Immature natural killer cell (primary cell): ENCODE measurements around the gene SLC1A1. TPM values are rescaled to one million over a fixed set of nuclear protein-coding genes. Genes with fewer than 3 reads are reported as not detected.
A peak's percentile ranks its signal among the peaks of the same experiment; 100 is the strongest.

Experiments used
- DNase-seq, 3 donors: peaks; one replicate each; pipeline ENCODE4 v3.0.0; 2022; ENCODE audit warnings: mixed read lengths in 1 of 3
- H3K27ac Mint-ChIP-seq, 6 donors: one replicate each; pipeline ENCODE4 v1.8.0; 2020; ENCODE audit warnings: mixed read lengths in 6 of 6, mild to moderate bottlenecking in 5 of 6, inconsistent platforms in 4 of 6, moderate library complexity in 3 of 6
- H3K27me3 Mint-ChIP-seq, 3 donors: one replicate each; pipeline ENCODE4 v1.8.0; 2020 to 2021; ENCODE audit warnings: low read depth in 3 of 3, mild to moderate bottlenecking in 3 of 3, mixed read lengths in 3 of 3, moderate library complexity in 3 of 3, inconsistent platforms in 1 of 3
- H3K36me3 Mint-ChIP-seq, 3 donors: one replicate each; pipeline ENCODE4 v1.8.0; 2020; ENCODE audit warnings: mixed read lengths in 3 of 3, inconsistent platforms in 2 of 3, mild to moderate bottlenecking in 2 of 3
- H3K4me1 Mint-ChIP-seq, 2 donors: one replicate each; pipeline ENCODE4 v1.8.0; 2020; ENCODE audit warnings: inconsistent platforms in 2 of 2, mild to moderate bottlenecking in 2 of 2, mixed read lengths in 2 of 2, moderate library complexity in 1 of 2
- H3K4me3 Mint-ChIP-seq, 5 donors: one replicate each; pipeline ENCODE4 v1.8.0; 2020; ENCODE audit warnings: mild to moderate bottlenecking in 5 of 5, mixed read lengths in 5 of 5, inconsistent platforms in 3 of 5, moderate library complexity in 3 of 5
- H3K9me3 Mint-ChIP-seq, 6 donors: one replicate each; pipeline ENCODE4 v1.8.0; 2020; ENCODE audit warnings: mild to moderate bottlenecking in 6 of 6, mixed read lengths in 6 of 6, inconsistent platforms in 4 of 6, moderate library complexity in 3 of 6
- polyA plus RNA-seq, 3 donors: library from polyadenylated mRNA; unstranded; fragments of 300-500 nt; fragmentation: Illumina TruSeq; gene quantifications; one replicate each; pipeline ENCODE4 v1.2.3, GENCODE V29; 2021

The SLC1A1 gene
- under 1 TPM in 1 of 3 donors, not detected in 2; 0.13 TPM for polyA plus RNA-seq

- Mint-ChIP-seq H3K9me3 (peaks cover 0 to 2% (median 0%) of the 10 kb centered on the region in 6 donors), H3K36me3 (no peaks in the 10 kb centered on the region), H3K27ac (no peak within 1 kb of the TSS), H3K4me3 (peak within 1 kb of the TSS; percentile 4 to 61 (median 22)), H3K27me3 (peaks cover 12 to 23% (median 20%) of the 10 kb centered on the region in 3 donors), H3K4me1 (peaks cover 3 to 9% of the 10 kb centered on the region in 2 donors)
- no peak for DNase-seq
Measured at GRCh38 chr9:4489919-4490704, at the start of gene SLC1A1. TSS of gene SLC1A1 (plus strand) at chr9:4490468. CDS start at chr9:4490680, 212 bp downstream.

- DNase-seq = no peak
- Mint-ChIP-seq H3K9me3 (peaks cover 0 to 10% (median 3%) of the 10 kb centered on the region in 6 donors), H3K27me3 (peaks cover 0 to 8% (median 2%) of the 10 kb centered on the region in 3 donors), H3K36me3 (no peaks in the 10 kb centered on the region), H3K4me3 (no peak overlapping the region), H3K27ac (no peak overlapping the region), H3K4me1 (no peaks in the 10 kb centered on the region)
Measured at GRCh38 chr9:4442806-4443205, 47.5 kb upstream of the SLC1A1 start.

- no peak for DNase-seq
- Mint-ChIP-seq H3K36me3 (peaks cover 0 to 3% (median 0%) of the 10 kb centered on the region in 3 donors), H3K27me3 (peaks cover 0 to 8% (median 2%) of the 10 kb centered on the region in 3 donors), H3K4me1 (no peaks in the 10 kb centered on the region), H3K9me3 (peaks cover 0 to 10% (median 3%) of the 10 kb centered on the region in 6 donors), H3K4me3 (no peak overlapping the region), H3K27ac (no peak overlapping the region)
Measured at GRCh38 chr9:4443439-4443838, 46.8 kb upstream of the SLC1A1 start.

- no peaks in the 10 kb centered on the region for H3K36me3 Mint-ChIP-seq
- no peak overlapping the region for H3K27ac Mint-ChIP-seq
- H3K4me3 Mint-ChIP-seq = no peak overlapping the region
- H3K4me1 Mint-ChIP-seq = no peaks in the 10 kb centered on the region
- DNase-seq = no peak
- H3K9me3 Mint-ChIP-seq = peaks cover 0 to 2% (median 0%) of the 10 kb centered on the region in 6 donors
- H3K27me3 Mint-ChIP-seq = peaks cover 0 to 7% (median 6%) of the 10 kb centered on the region in 3 donors
Measured at GRCh38 chr9:4461437-4461836, 28.8 kb upstream of the SLC1A1 start.

GRCh38 chr9:4463824-4464223 is 26.4 kb upstream of the SLC1A1 start:
- no peaks in the 10 kb centered on the region for H3K36me3 Mint-ChIP-seq
- H3K9me3 Mint-ChIP-seq = peaks cover 0 to 2% (median 0%) of the 10 kb centered on the region in 6 donors
- H3K27me3 Mint-ChIP-seq = peaks cover 0 to 9% (median 7%) of the 10 kb centered on the region in 3 donors
- H3K4me3 Mint-ChIP-seq = no peak overlapping the region
- H3K4me1 Mint-ChIP-seq = no peaks in the 10 kb centered on the region
- no peak overlapping the region for H3K27ac Mint-ChIP-seq
- no peak for DNase-seq

- Mint-ChIP-seq H3K27me3 (peaks cover 0 to 11% (median 4%) of the 10 kb centered on the region in 3 donors), H3K4me3 (no peak overlapping the region), H3K9me3 (peaks cover 0 to 6% (median 0%) of the 10 kb centered on the region in 6 donors), H3K36me3 (no peaks in the 10 kb centered on the region), H3K4me1 (no peaks in the 10 kb centered on the region), H3K27ac (no peak overlapping the region)
- DNase-seq = no peak
Measured at GRCh38 chr9:4464911-4465513, 25.3 kb upstream of the SLC1A1 start.

- peaks cover 0 to 6% (median 0%) of the 10 kb centered on the region in 6 donors for H3K9me3 Mint-ChIP-seq
- no peak overlapping the region for H3K4me3 Mint-ChIP-seq
- no peaks in the 10 kb centered on the region for H3K36me3 Mint-ChIP-seq
- no peak overlapping the region for H3K27ac Mint-ChIP-seq
- no peaks in the 10 kb centered on the region for H3K4me1 Mint-ChIP-seq
- peaks cover 0 to 11% (median 4%) of the 10 kb centered on the region in 3 donors for H3K27me3 Mint-ChIP-seq
- DNase-seq = no peak
Measured at GRCh38 chr9:4465910-4466309, 24.4 kb upstream of the SLC1A1 start.

- Mint-ChIP-seq H3K4me3 (no peak overlapping the region), H3K27me3 (peaks cover 2 to 6% (median 3%) of the 10 kb centered on the region in 3 donors), H3K36me3 (no peaks in the 10 kb centered on the region), H3K4me1 (no peaks in the 10 kb centered on the region), H3K27ac (no peak overlapping the region), H3K9me3 (peaks cover 0 to 7% (median 3%) of the 10 kb centered on the region in 6 donors)
- DNase-seq = no peak
Measured at GRCh38 chr9:4475301-4475700, 15.0 kb upstream of the SLC1A1 start.

- H3K9me3 Mint-ChIP-seq = no peaks in the 10 kb centered on the region
- no peaks in the 10 kb centered on the region for H3K36me3 Mint-ChIP-seq
- H3K4me3 Mint-ChIP-seq = no peak overlapping the region
- H3K27ac Mint-ChIP-seq = no peak overlapping the region
- peaks cover 3 to 4% of the 10 kb centered on the region in 2 donors for H3K4me1 Mint-ChIP-seq
- peaks cover 9 to 12% (median 12%) of the 10 kb centered on the region in 3 donors for H3K27me3 Mint-ChIP-seq
- DNase-seq = no peak
Measured at GRCh38 chr9:4486176-4486575, 4.1 kb upstream of the SLC1A1 start.

GRCh38 chr9:4489562-4489918 is 728 bp upstream of the SLC1A1 start:
- H3K9me3 Mint-ChIP-seq = peaks cover 0 to 2% (median 0%) of the 10 kb centered on the region in 6 donors
- DNase-seq = no peak
- no peaks in the 10 kb centered on the region for H3K36me3 Mint-ChIP-seq
- H3K27me3 Mint-ChIP-seq = peaks cover 13 to 23% (median 19%) of the 10 kb centered on the region in 3 donors
- H3K4me3 Mint-ChIP-seq = peak overlapping the region in 3 of 5 donors; percentile 2 to 61 (median 22)
- no peak overlapping the region for H3K27ac Mint-ChIP-seq
- peaks cover 3 to 9% of the 10 kb centered on the region in 2 donors for H3K4me1 Mint-ChIP-seq

- no peak for DNase-seq
- Mint-ChIP-seq H3K4me1 (peaks cover 3 to 9% of the 10 kb centered on the region in 2 donors), H3K4me3 (peak overlapping the region in 3 of 5 donors; percentile 21 to 53 (median 39))
Measured at GRCh38 chr9:4490705-4491625, 697 bp downstream of the SLC1A1 start.

GRCh38 chr9:4491626-4491975 is 1.3 kb downstream of the SLC1A1 start:
- no peak for DNase-seq
- Mint-ChIP-seq H3K36me3 (no peaks in the 10 kb centered on the region), H3K9me3 (peaks cover 0 to 2% (median 0%) of the 10 kb centered on the region in 6 donors), H3K4me3 (peak overlapping the region in 1 of 5 donors; percentile 53), H3K27ac (no peak overlapping the region), H3K4me1 (peaks cover 3 to 9% of the 10 kb centered on the region in 2 donors), H3K27me3 (peaks cover 13 to 33% (median 23%) of the 10 kb centered on the region in 3 donors)

More at GRCh38 chr9:4490705-4491625, 697 bp downstream of the SLC1A1 start:
- Mint-ChIP-seq H3K9me3 (peaks cover 0 to 2% (median 0%) of the 10 kb centered on the region in 6 donors), H3K27me3 (peaks cover 13 to 30% (median 23%) of the 10 kb centered on the region in 3 donors), H3K36me3 (no peaks in the 10 kb centered on the region), H3K27ac (no peak overlapping the region)

- peaks cover 11 to 36% (median 17%) of the 10 kb centered on the region in 3 donors for H3K27me3 Mint-ChIP-seq
Measured at GRCh38 chr9:4494332-4494731, 4.1 kb downstream of the SLC1A1 start.

More at GRCh38 chr9:4494332-4494731, 4.1 kb downstream of the SLC1A1 start:
- DNase-seq = no peak
- Mint-ChIP-seq H3K27ac (no peak overlapping the region), H3K4me3 (no peak overlapping the region), H3K4me1 (peaks cover 3 to 9% of the 10 kb centered on the region in 2 donors), H3K36me3 (no peaks in the 10 kb centered on the region), H3K9me3 (peaks cover 0 to 5% (median 0%) of the 10 kb centered on the region in 6 donors)
